ENCODE measurements around the gene ARID1B. TPM values are rescaled to one million over a fixed set of nuclear protein-coding genes. Genes with fewer than 3 reads are reported as not detected.

The ARID1B gene
- total and polyA plus RNA-seq, 2 of the 13 experiments (the other 11 are each of a cell fraction or from before 2014, with no cell fraction given) = 20.1 to 32.6 TPM

GRCh38 chr6:156776840-156777576 is at the start of gene ARID1B (continued):
- TF ChIP-seq ZBTB40 (IDR thresholded peaks at IDR 0.05) (no peak), ZBTB40 (CRISPR knock-in tag; IDR thresholded peaks at IDR 0.05) (peak; percentile 31; the same call in 1 of the 2 replicates), MLLT10 (CRISPR knock-in tag; IDR thresholded peaks at IDR 0.05) (0 out of 2 replicates have a peak, but pooled peaks have one; percentile 64), ZFP1 (CRISPR knock-in tag; IDR thresholded peaks at IDR 0.05) (peak; percentile 53; the same call in 1 of the 2 replicates), ZNF709 (CRISPR knock-in tag; IDR thresholded peaks at IDR 0.05) (no peak; the same call in 1 of the 2 replicates), STAG1 (CRISPR knock-in tag; IDR thresholded peaks at IDR 0.05) (0 out of 2 replicates have a peak, but pooled peaks have one; percentile 2), SRSF1 (optimal IDR thresholded peaks at IDR 0.05; ENCODE audit: low read depth, low read length) (no peak), SMC3 (IDR thresholded peaks at IDR 0.05; ENCODE audit: low read length) (no peak), ATAD3A (CRISPR knock-in tag; IDR thresholded peaks at IDR 0.05) (no peak), ZNF33A (CRISPR knock-in tag; IDR thresholded peaks at IDR 0.05; ENCODE audit: borderline replicate concordance) (no peak), SRY (CRISPR knock-in tag; IDR thresholded peaks at IDR 0.05) (no peak; the same call in none of the 2 replicates), CHD2 (IDR thresholded peaks at IDR 0.05; ENCODE audit: low read depth, low read length) (peak; percentile 89), ZNF850 (CRISPR knock-in tag; conservative IDR thresholded peaks at IDR 0.05) (no peak), NCOA1 (CRISPR knock-in tag; IDR thresholded peaks at IDR 0.05) (peak; percentile 27; the same call in 1 of the 2 replicates), ZC3H4 (CRISPR knock-in tag; IDR thresholded peaks at IDR 0.05; ENCODE audit: borderline replicate concordance) (peak; percentile 74; the same call in 1 of the 2 replicates), MEIS1 (CRISPR knock-in tag; IDR thresholded peaks at IDR 0.05; ENCODE audit: borderline replicate concordance) (no peak), NR2F2 (IDR thresholded peaks at IDR 0.05; ENCODE audit: borderline replicate concordance, low read depth) (no peak), HIVEP1 (CRISPR knock-in tag; IDR thresholded peaks at IDR 0.05) (no peak), ZBTB26 (CRISPR knock-in tag; IDR thresholded peaks at IDR 0.05; ENCODE audit: borderline replicate concordance) (no peak), ZNF614 (CRISPR knock-in tag; IDR thresholded peaks at IDR 0.05; ENCODE audit: borderline replicate concordance) (peak; percentile 55; the same call in 1 of the 2 replicates)
